ENCODE data around the gene STPG1.

Gene STPG1

GRCh38 chr1:24369199-24369598 lies 44.4 kb downstream of the STPG1 start:
- no peak for DNase-seq

- DNase-seq = no peak
Measured at GRCh38 chr1:24366707-24367106, 46.9 kb downstream of the STPG1 start.

- DNase-seq = peak in 1 of 2 experiments; percentile 4
Measured at GRCh38 chr1:24364975-24365678, 48.5 kb downstream of the STPG1 start.

- DNase-seq = no peak
Measured at GRCh38 chr1:24364605-24364974, 49.0 kb downstream of the STPG1 start.

GRCh38 chr1:24363994-24364393 lies 49.6 kb downstream of the STPG1 start:
- no peak for DNase-seq

GRCh38 chr1:24362982-24363614 lies 50.5 kb downstream of the STPG1 start:
- no peak for DNase-seq

GRCh38 chr1:24362396-24362795 lies 51.2 kb downstream of the STPG1 start:
- no peak for DNase-seq

- DNase-seq = no peak
Measured at GRCh38 chr1:24361811-24362210, 51.8 kb downstream of the STPG1 start.

- DNase-seq = no peak
Measured at GRCh38 chr1:24360681-24361080, 52.9 kb downstream of the STPG1 start.

GRCh38 chr1:24357038-24357437 lies 56.5 kb downstream of the STPG1 start:
- DNase-seq = no peak

GRCh38 chr1:24355466-24355865 lies 58.1 kb downstream of the STPG1 start:
- DNase-seq = no peak

GRCh38 chr1:24353292-24353891 lies 60.2 kb downstream of the STPG1 start:
- DNase-seq = no peak

- no peak for DNase-seq
Measured at GRCh38 chr1:24351918-24352627, 61.5 kb downstream of the STPG1 start.

- no peak for DNase-seq
Measured at GRCh38 chr1:24351247-24351646, 62.3 kb downstream of the STPG1 start.

- no peak for DNase-seq
Measured at GRCh38 chr1:24349891-24350290, 63.7 kb downstream of the STPG1 start.

GRCh38 chr1:24348196-24348595 lies 65.4 kb downstream of the STPG1 start:
- DNase-seq = no peak

- DNase-seq = no peak
Measured at GRCh38 chr1:24347159-24347934, 66.2 kb downstream of the STPG1 start.

GRCh38 chr1:24345334-24345733 lies 68.2 kb downstream of the STPG1 start:
- DNase-seq = no peak

- DNase-seq = no peak
Measured at GRCh38 chr1:24344090-24344742, 69.4 kb downstream of the STPG1 start.

- no peak for DNase-seq
Measured at GRCh38 chr1:24343412-24344089, 70.0 kb downstream of the STPG1 start.

- DNase-seq = no peak
Measured at GRCh38 chr1:24341260-24341659, 72.3 kb downstream of the STPG1 start.

GRCh38 chr1:24340770-24341169 lies 72.8 kb downstream of the STPG1 start:
- DNase-seq = no peak
